ENCODE results near the gene CNN2. TPM values are rescaled to one million over a fixed set of nuclear protein-coding genes. Genes with fewer than 3 reads are reported as not detected.

CNN2 gene
- total RNA-seq, 1 donor from 2014 or later: 164 TPM

DNA sequence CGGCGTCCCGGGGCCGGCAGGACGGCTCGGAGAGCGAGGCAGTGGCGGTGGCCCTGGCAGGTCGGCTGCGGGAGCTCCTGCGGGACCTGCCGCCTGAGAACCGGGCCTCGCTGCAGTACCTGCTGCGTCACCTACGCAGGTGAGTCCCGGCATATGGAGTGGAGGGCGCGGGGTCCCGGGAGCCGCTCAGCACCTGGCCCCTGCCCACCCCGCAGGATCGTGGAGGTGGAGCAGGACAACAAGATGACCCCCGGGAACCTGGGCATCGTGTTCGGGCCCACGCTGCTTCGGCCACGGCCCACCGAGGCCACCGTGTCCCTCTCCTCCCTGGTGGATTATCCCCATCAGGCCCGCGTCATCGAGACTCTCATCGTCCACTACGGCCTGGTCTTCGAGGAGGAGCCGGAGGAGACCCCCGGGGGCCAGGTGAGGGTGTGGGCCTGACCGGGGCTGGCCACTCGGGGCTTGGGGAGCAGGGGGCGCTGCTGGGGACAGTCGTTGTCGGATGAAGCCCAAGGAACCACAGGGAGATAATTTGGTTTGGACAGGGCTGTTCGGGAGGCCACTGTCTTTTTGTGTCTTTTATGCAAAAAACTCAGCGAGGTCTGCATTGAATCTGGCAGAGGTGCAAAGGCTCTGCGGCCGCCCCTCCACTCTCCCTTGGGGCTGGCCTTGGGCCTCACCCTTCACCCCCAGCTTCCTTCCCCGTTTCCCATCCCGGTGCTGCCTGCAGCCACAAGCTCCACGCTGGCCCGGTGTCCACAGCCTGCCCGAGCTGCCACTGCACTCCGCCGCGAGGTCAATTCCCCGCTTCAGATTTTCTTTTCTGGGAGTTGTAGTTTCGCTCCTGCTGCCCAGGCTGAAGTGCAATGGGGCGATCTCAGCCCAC, 56.8 kb downstream of the CNN2 start:
- TF ChIP-seq, protein P1, sequence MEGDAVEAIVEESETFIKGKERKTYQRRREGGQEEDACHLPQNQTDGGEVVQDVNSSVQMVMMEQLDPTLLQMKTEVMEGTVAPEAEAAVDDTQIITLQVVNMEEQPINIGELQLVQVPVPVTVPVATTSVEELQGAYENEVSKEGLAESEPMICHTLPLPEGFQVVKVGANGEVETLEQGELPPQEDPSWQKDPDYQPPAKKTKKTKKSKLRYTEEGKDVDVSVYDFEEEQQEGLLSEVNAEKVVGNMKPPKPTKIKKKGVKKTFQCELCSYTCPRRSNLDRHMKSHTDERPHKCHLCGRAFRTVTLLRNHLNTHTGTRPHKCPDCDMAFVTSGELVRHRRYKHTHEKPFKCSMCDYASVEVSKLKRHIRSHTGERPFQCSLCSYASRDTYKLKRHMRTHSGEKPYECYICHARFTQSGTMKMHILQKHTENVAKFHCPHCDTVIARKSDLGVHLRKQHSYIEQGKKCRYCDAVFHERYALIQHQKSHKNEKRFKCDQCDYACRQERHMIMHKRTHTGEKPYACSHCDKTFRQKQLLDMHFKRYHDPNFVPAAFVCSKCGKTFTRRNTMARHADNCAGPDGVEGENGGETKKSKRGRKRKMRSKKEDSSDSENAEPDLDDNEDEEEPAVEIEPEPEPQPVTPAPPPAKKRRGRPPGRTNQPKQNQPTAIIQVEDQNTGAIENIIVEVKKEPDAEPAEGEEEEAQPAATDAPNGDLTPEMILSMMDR (conservative IDR thresholded peaks at IDR 0.05; ENCODE audit: low read depth, low read length): no peak
- H3K4me3 ChIP-seq (ENCODE audit: low read depth, low read length): peak overlapping the region; percentile 45

DNA sequence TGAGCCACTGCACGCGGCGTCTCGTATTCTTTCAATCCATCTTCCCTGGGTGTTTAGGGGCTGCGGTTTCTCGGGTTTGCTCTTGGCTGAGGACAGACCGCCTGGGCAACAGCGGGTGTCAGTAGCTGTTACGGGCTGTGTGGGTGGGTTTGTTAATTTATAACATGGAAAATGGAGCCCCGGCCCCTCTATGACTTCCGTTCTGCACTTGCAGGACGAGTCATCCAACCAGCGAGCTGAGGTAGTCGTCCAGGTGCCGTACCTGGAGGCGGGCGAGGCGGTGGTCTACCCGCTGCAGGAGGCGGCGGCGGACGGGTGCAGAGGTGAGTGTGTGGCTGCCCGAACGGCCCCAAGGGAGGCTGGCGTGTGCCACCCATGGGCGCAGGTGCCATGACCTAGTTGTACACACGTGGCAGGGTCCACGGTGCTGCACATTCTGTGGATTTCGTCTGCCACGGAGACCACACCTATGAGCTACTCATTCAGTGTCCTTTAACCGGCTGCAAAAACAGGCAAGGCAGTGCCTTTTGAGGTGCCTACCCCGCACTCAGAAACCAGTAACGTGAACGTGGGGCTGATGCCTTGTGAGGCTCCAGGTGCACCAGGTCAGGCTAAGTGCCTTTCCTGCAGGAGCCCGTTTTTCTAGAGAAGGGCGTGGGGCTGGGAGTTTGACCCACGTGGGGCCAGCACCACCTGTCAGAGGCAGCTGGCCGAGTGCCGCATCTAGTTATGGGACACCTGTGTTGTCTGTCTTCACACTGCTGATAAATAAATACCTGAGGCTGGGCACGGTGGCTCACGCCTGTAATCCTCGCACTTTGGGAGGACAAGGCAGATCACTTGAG, 57.8 kb downstream of the CNN2 start:
- DNase-seq (ENCODE audit: low read depth): no peak
- H3K4me3 ChIP-seq (ENCODE audit: low read depth, low read length): peak overlapping the region; percentile 4
- TF ChIP-seq, protein P1 (conservative IDR thresholded peaks at IDR 0.05; ENCODE audit: low read depth, low read length): no peak

More for the DNA sequence above, 56.8 kb downstream of the CNN2 start:
- no peak for DNase-seq (ENCODE audit: low read depth)

DNA sequence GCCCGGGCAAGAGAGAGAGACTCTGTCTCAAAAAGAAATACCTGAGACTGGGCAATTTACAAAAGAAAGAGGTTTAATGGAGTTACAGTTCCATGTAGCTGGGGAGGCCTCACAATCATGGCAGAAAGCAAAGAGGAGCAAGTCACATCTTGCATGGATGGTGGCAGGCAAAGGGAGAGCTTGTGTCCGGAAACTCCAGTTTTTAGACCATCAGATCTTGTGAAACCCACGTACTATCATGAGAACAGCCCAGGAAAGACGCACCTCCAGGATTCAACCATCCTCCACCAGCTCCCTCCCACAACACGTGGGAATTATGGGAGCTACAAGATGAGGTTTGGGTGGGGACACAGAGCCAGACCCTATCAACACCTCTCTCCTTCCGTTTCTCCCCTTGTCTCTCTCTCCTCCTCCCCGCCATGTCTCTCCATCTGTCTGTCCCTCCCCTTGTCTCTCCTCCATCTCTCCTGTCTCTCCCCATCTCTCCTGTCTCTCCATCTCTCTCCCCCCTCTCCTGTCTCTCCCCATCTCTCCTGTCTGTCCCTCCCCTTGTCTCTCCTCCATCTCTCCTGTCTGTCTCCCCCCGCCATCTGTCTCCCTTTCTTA, 58.7 kb downstream of the CNN2 start:
- TF ChIP-seq, protein P1 (conservative IDR thresholded peaks at IDR 0.05; ENCODE audit: low read depth, low read length): no peak
- H3K4me3 ChIP-seq (ENCODE audit: low read depth, low read length): no peak overlapping the region
- DNase-seq (ENCODE audit: low read depth): no peak

DNA sequence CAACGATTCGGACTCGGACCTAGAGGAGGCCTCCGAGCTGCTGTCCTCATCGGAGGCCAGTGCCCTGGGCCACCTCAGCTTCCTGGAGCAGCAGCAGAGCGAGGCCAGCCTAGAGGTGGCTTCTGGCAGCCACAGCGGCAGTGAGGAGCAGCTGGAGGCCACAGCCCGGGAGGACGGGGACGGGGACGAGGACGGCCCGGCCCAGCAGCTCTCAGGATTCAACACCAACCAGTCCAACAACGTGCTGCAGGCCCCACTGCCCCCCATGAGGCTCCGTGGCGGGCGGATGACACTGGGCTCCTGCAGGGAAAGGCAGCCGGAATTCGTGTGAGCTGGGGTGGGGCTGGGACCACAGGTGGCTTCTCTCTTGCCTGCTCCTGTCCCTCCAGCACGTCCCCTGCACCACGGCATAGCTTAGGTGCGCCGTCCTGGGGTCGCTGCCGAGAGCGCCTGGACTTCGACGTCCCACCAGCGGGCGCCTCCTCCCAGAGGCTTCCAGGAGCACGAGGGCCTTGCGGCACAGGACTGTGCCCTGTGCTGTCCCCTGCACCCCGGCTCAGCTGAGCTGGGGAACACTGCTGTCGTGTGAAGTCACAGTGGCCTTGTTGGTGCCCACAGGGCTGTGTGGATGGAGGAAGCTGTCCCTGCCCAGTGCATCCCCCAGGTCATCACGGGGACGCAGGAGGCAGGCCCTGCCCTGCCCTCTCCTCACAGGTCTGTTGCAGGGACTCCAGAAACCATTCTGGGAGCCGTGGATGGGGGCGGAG, 59.5 kb downstream of the CNN2 start:
- TF ChIP-seq, protein P1 (conservative IDR thresholded peaks at IDR 0.05; ENCODE audit: low read depth, low read length): no peak
- no peak for DNase-seq (ENCODE audit: low read depth)
- H3K4me3 ChIP-seq (ENCODE audit: low read depth, low read length): no peak overlapping the region

DNA sequence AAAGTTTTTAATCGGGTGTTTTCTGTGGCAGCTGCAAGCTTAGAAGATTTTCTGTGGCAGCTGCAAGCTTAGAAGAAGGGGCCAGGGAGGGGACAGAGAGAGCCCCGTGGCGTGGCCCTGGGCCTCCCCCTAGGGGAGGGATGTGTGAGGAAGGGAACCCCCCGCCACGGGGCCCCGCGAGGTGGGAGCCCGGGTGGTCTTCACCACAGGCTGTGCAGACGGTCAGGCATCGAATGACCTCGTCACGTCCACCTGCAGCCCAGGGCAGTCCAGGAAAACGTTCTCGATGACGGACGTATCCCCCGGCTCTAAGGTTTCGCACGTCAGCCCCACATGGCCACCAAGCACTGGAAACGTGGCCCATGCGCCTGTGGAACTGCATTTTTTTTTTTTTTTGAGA, 60.2 kb downstream of the CNN2 start:
- TF ChIP-seq, protein P1 (conservative IDR thresholded peaks at IDR 0.05; ENCODE audit: low read depth, low read length): no peak
- no peak for DNase-seq (ENCODE audit: low read depth)
- no peak overlapping the region for H3K4me3 ChIP-seq (ENCODE audit: low read depth, low read length)

DNA sequence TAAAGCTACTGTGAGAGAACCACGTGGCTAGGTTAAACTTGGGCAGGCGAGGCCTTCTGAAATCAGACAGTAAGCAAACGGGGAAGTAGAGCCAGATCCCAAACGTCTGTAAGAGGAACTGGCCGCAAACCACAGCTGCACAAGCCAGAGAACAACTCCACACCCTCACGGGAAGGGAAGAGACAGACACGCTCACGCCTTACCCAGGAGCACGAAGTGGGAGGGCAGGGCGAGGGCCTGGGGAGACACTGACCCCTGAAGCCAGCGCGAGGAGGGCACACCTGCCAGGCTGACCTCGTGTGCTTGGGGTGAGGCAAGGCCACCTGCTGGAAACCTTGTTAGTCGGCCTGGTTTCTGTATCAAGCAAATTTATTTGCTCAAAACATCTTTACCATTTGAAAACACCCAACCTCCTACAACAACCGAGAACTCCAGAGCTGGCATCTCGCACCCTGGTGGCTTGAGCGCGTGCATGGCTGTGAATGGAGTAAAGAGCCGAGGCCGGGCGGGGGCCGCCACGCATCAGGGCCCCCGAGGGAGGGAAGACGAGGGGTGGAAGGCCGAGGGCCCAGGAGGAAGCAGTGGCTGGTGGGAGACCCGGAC, 61.5 kb downstream of the CNN2 start:
- TF ChIP-seq, protein P1 (conservative IDR thresholded peaks at IDR 0.05; ENCODE audit: low read depth, low read length): no peak
- DNase-seq (ENCODE audit: low read depth): no peak

More for the DNA sequence above, 61.5 kb downstream of the CNN2 start:
- no peak overlapping the region for H3K4me3 ChIP-seq (ENCODE audit: low read depth, low read length)

All from epithelial cell of proximal tubule (primary cell).